HepG2 (cell line): ENCODE measurements around the gene PLCB2. TPM values are rescaled to one million over a fixed set of nuclear protein-coding genes. Genes with fewer than 3 reads are reported as not detected.

ENCODE experiments used
- AHR ChIP-seq: IDR thresholded peaks from 2 replicates; pipeline ENCODE4 v1.6.1; 2018; ENCODE audit warnings: missing genetic modification reagents, missing compliant biosample characterization
- ATF7 ChIP-seq, 2 experiments: fragments of 450-650 bp in 1 of 2; sonication (generic) in 1 of 2; formaldehyde crosslinking in 1 of 2; IDR thresholded peaks; 2 replicates each; pipeline versions ENCODE4 v1.4.0 to v1.6.1; 2016 to 2020; ENCODE audit warnings: antibody characterized with exemption in 1 of 2, mild to moderate bottlenecking in 1 of 2, missing genetic modification reagents in 1 of 2
- CHD2 ChIP-seq: IDR thresholded peaks from 2 replicates; pipeline ENCODE4 v1.6.1; 2011; ENCODE audit warnings: low read depth, low read length, improper control_type of control experiment
- CREB1 ChIP-seq, 2 experiments: fragments of 450-650 bp in 1 of 2; IDR thresholded peaks; 2 replicates each; pipeline ENCODE4 v1.6.1; 2016 to 2017; ENCODE audit warnings: control low read depth in 1 of 2, mild to moderate bottlenecking in 1 of 2, missing compliant biosample characterization in 1 of 2, missing genetic modification characterization in 1 of 2
- ETS1 ChIP-seq: sonication (generic); formaldehyde crosslinking; IDR thresholded peaks from 2 replicates; pipeline ENCODE4 v1.4.0; 2020; ENCODE audit warnings: missing genetic modification reagents
- FIP1L1 ChIP-seq: fragments of 200-400 bp; formaldehyde crosslinking; IDR thresholded peaks from 2 replicates; pipeline ENCODE4 v1.6.1; 2018; ENCODE audit warnings: low read depth, mild to moderate bottlenecking, low read length, moderate library complexity, borderline replicate concordance; ENCODE audit not compliant: insufficient read depth
- HIVEP1 ChIP-seq: sonication (generic); formaldehyde crosslinking; IDR thresholded peaks from 2 replicates; pipeline ENCODE4 v1.4.0; 2020; ENCODE audit warnings: mild to moderate bottlenecking, missing genetic modification reagents
- JUN ChIP-seq: sonication (generic); formaldehyde crosslinking; IDR thresholded peaks from 2 replicates; pipeline ENCODE4 v1.4.0; 2020; ENCODE audit warnings: mild to moderate bottlenecking, missing genetic modification reagents
- KDM2A ChIP-seq: sonication (generic); formaldehyde crosslinking; IDR thresholded peaks from 2 replicates; pipeline ENCODE4 v1.4.0; 2020; ENCODE audit warnings: low read depth, missing genetic modification reagents, borderline replicate concordance
- MAFK ChIP-seq, 2 experiments: IDR thresholded peaks in 1 of 2; conservative IDR thresholded peaks in 1 of 2; 2 replicates each; pipeline ENCODE4 v1.6.1; 2011; ENCODE audit warnings: improper control_type of control experiment in 2 of 2, low read length in 2 of 2
- MZF1 ChIP-seq: sonication (generic); formaldehyde crosslinking; IDR thresholded peaks from 2 replicates; pipeline ENCODE4 v1.8.1; 2023; ENCODE audit warnings: mild to moderate bottlenecking, missing genetic modification reagents, borderline replicate concordance
- NKX3-1 ChIP-seq: sonication (generic); formaldehyde crosslinking; IDR thresholded peaks from 2 replicates; pipeline ENCODE4 v1.5.0; 2020; ENCODE audit warnings: missing genetic modification reagents
- RNF2 ChIP-seq: fragments of 450-650 bp; conservative IDR thresholded peaks from 2 replicates; pipeline ENCODE4 v1.6.1; 2016; ENCODE audit warnings: low read depth
- RXRA ChIP-seq: sonication (generic); formaldehyde crosslinking; IDR thresholded peaks from 2 replicates; pipeline ENCODE4 v1.5.1; 2020; ENCODE audit warnings: missing genetic modification reagents
- SRSF4 ChIP-seq: fragments of 200-400 bp; formaldehyde crosslinking; IDR thresholded peaks from one replicate; pipeline ENCODE4 v1.6.1; 2018; ENCODE audit warnings: mild to moderate bottlenecking, low read depth, low read length, moderate library complexity; ENCODE audit not compliant: poor library complexity, severe bottlenecking
- SSRP1 ChIP-seq: IDR thresholded peaks from 2 replicates; pipeline ENCODE4 v1.6.1; 2016; ENCODE audit warnings: control low read depth
- TAF1 ChIP-seq: sonication (generic); formaldehyde crosslinking; IDR thresholded peaks from 2 replicates; pipeline ENCODE4 v1.4.0; 2020; ENCODE audit warnings: missing genetic modification reagents
- THRA ChIP-seq: sonication (generic); formaldehyde crosslinking; IDR thresholded peaks from 2 replicates; pipeline ENCODE4 v1.4.0; 2020; ENCODE audit warnings: missing genetic modification reagents, borderline replicate concordance
- ZBTB43 ChIP-seq: sonication (generic); formaldehyde crosslinking; conservative IDR thresholded peaks from 2 replicates; pipeline ENCODE4 v1.4.0; 2020; ENCODE audit warnings: missing genetic modification reagents
- ZFP82 ChIP-seq: sonication (generic); formaldehyde crosslinking; IDR thresholded peaks from 2 replicates; pipeline ENCODE4 v1.5.1; 2020; ENCODE audit warnings: mild to moderate bottlenecking, missing genetic modification reagents, borderline replicate concordance
- ZFP90 ChIP-seq: sonication (generic); formaldehyde crosslinking; IDR thresholded peaks from 2 replicates; pipeline ENCODE4 v1.8.0; 2022; ENCODE audit warnings: missing genetic modification reagents, mild to moderate bottlenecking, inconsistent platforms, borderline replicate concordance
- ZNF33B ChIP-seq: sonication (generic); formaldehyde crosslinking; IDR thresholded peaks from 2 replicates; pipeline ENCODE4 v1.5.1; 2020; ENCODE audit warnings: mild to moderate bottlenecking, missing genetic modification reagents
- ZNF382 ChIP-seq: sonication (generic); formaldehyde crosslinking; IDR thresholded peaks from 2 replicates; pipeline ENCODE4 v1.5.0; 2020; ENCODE audit warnings: missing genetic modification reagents, mild to moderate bottlenecking, borderline replicate concordance
- ZNF446 ChIP-seq: sonication (generic); formaldehyde crosslinking; IDR thresholded peaks from 2 replicates; pipeline ENCODE4 v1.5.0; 2020; ENCODE audit warnings: mild to moderate bottlenecking, missing genetic modification reagents
- ZNF547 ChIP-seq: sonication (generic); formaldehyde crosslinking; IDR thresholded peaks from 2 replicates; pipeline ENCODE4 v1.5.1; 2020; ENCODE audit warnings: mild to moderate bottlenecking, missing genetic modification reagents
- ZNF775 ChIP-seq: sonication (generic); formaldehyde crosslinking; IDR thresholded peaks from 2 replicates; pipeline ENCODE4 v1.4.0; 2020; ENCODE audit warnings: missing genetic modification reagents, mild to moderate bottlenecking, moderate library complexity, borderline replicate concordance
- polyA plus RNA-seq, 8 experiments: library from polyadenylated mRNA; depleted of rRNA in 3 of 8; stranded (reverse) in 7 of 8; unstranded in 1 of 8; fragments of >200 nt; fragmentation: Illumina TruSeq in 4 of 8; extraction: Trizol in 4 of 8; gene quantifications; 2 replicates each; pipeline versions ENCODE4 v1.2.1 to v1.2.3, GENCODE V29; 2011 to 2016; ENCODE audit warnings: low read depth in 4 of 8, missing spikeins in 1 of 8, mixed read lengths in 1 of 8; ENCODE audit not compliant: insufficient read depth in 1 of 8
- total RNA-seq, 5 experiments: library from RNA; depleted of rRNA; stranded (reverse); fragments of >200 nt; fragmentation: Illumina TruSeq; extraction: Trizol; gene quantifications; 2 replicates each; pipeline ENCODE4 v1.2.3, GENCODE V29; 2016; ENCODE audit warnings: low read depth in 1 of 5

PLCB2 gene
- total and polyA plus RNA-seq, 2 of the 13 experiments (the other 11 are each of a cell fraction or from before 2014, with no cell fraction given), result 0.11 TPM; not detected in 1

- TF ChIP-seq MAFK (conservative IDR thresholded peaks at IDR 0.05 in 1 of 2, IDR thresholded peaks at IDR 0.05 in 1 of 2; ENCODE audit: low read length in 2 of 2) (no peak), AHR (CRISPR knock-in tag) (no peak), HIVEP1 (CRISPR knock-in tag) (peak; percentile 60; the same call in 1 of the 2 replicates), ZNF547 (CRISPR knock-in tag) (peak; percentile 33; the same call in 1 of the 2 replicates), SSRP1 (no peak), ETS1 (CRISPR knock-in tag) (no peak), MZF1 (CRISPR knock-in tag) (no peak), RNF2 (peak; percentile 84), CHD2 (0 out of 2 replicates have a peak, but pooled peaks have one; percentile 40), JUN (CRISPR knock-in tag) (no peak), CREB1 (IDR thresholded peaks at IDR 0.05) (no peak), CREB1 (CRISPR knock-in tag; IDR thresholded peaks at IDR 0.05) (no peak), ZNF775 (CRISPR knock-in tag) (no peak), KDM2A (CRISPR knock-in tag) (peak; percentile 84), ZNF446 (CRISPR knock-in tag) (0 out of 2 replicates have a peak, but pooled peaks have one; percentile 23), ZFP90 (CRISPR knock-in tag) (peak; percentile 67; the same call in 1 of the 2 replicates), ZFP82 (CRISPR knock-in tag) (0 out of 2 replicates have a peak, but pooled peaks have one; percentile 65), ATF7 (IDR thresholded peaks at IDR 0.05) (no peak), ATF7 (CRISPR knock-in tag; IDR thresholded peaks at IDR 0.05) (no peak), ZNF33B (CRISPR knock-in tag) (0 out of 2 replicates have a peak, but pooled peaks have one; percentile 33), FIP1L1 (no peak), TAF1 (CRISPR knock-in tag) (peak; percentile 38; the same call in 1 of the 2 replicates), NKX3-1 (CRISPR knock-in tag) (peak; percentile 70; the same call in 1 of the 2 replicates), SRSF4 (no peak), ZBTB43 (CRISPR knock-in tag) (0 out of 2 replicates have a peak, but pooled peaks have one; percentile 34), ZNF382 (CRISPR knock-in tag) (no peak), RXRA (peak; percentile 54; the same call in 1 of the 2 replicates), THRA (CRISPR knock-in tag) (peak; percentile 48; the same call in 1 of the 2 replicates)
Measured at GRCh38 chr15:40323239-40323952, 15.7 kb upstream of the PLCB2 start, which contains the start of gene INAFM2 (continued).
